ENCODE results near the gene TTC23. TPM values are rescaled to one million over a fixed set of nuclear protein-coding genes. Genes with fewer than 3 reads are reported as not detected.

TTC23 gene
- total RNA-seq, 2 donors from 2014 or later: 3.9 to 4.6 TPM

DNA sequence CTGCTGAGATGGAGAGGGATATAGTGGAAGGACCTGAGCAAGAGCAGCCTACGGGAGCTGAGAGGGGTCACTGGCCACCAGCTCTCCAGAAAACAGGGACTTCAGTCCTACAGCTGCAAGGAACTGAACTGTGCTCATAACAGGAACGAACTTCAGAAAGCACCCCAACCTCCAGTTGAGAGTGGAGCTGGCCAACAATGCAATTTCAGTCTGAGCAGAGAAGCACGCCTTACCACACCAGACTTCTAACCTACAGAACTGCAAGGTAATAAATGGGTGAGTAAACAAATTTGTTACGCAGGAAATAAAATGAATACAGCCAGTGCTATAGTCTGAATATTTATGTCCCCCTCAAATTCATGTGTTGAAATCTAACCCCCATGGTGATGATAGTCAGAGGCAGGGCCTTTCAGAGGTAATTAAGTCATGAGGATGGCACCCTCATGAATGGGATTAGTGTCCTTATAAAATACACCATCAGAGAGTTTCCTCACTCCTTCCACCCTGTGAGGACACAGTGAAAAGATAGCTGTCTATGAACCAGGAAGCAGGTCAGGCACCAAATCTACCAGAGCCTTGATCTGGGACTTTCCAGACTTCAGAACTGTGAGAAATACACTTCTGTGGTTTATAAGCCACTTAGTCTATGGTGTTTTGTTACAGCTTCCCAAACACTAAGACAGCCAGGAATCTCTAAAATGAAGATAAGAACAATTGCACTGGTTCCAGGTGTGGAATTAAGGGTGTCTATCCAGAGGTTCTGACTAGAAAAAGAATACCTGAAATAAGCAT is 85.9 kb downstream of the TTC23 start:
- no peak for ATAC-seq (replicated peaks in 1 of 2)

DNA sequence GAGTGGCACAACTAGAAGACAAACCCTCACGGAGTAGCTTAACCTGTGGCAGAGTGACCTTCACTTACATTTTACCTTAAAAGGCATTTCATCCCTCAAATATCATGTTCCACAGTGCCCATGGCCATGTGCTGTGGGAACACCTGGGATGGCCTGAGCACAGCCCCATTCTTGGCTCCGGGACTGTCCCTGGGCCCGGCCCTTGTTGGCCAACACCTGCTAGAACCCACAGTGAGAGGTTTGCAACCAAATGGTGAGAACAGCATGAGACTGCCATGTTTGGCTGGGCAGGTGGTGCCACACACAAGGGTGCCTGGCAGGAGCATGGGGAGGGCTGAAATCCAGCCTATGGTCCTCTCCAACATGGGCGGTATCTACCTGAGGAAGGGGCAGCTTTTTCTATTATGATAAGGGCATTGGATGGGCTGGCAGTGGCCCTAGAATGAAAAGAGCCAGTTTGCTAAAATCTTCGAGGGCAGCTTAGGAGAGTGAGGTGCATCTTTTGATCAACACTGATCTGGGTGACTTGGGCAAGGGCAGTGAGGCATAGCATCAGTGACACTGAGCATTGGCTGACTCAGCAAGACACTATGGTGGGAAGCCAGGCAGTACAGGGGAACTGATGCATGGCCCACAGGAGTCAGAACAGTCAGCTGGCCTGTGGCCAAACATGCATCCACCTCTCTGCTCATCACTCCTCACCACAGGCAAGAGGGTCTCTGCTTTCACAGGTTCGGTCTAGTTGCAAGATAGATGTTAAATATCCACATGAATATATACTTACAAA is 90.6 kb downstream of the TTC23 start:
- H3K9me3 Mint-ChIP-seq: no peaks in the 10 kb centered on the region
- no peaks in the 10 kb centered on the region for H3K36me3 Mint-ChIP-seq (ENCODE audit: insufficient read depth in 2 of 2)
- H3K4me1 Mint-ChIP-seq (ENCODE audit: low read depth): peaks cover 23% of the 10 kb centered on the region
- DNase-seq: no peak
- no peak overlapping the region for H3K4me3 Mint-ChIP-seq
- no peak for ATAC-seq (replicated peaks in 1 of 2)
- no peak overlapping the region for H3K27ac Mint-ChIP-seq
- peaks cover 6% of the 10 kb centered on the region for H3K27me3 Mint-ChIP-seq (ENCODE audit: low read depth)

More for the DNA sequence above, 85.9 kb downstream of the TTC23 start:
- Mint-ChIP-seq H3K4me3 (no peak overlapping the region), H3K27ac (no peak overlapping the region), H3K36me3 (ENCODE audit: insufficient read depth in 2 of 2) (no peaks in the 10 kb centered on the region), H3K9me3 (no peaks in the 10 kb centered on the region), H3K4me1 (ENCODE audit: low read depth) (peaks cover 13% of the 10 kb centered on the region), H3K27me3 (ENCODE audit: low read depth) (no peaks in the 10 kb centered on the region)
- DNase-seq: no peak

- Mint-ChIP-seq H3K27me3 (ENCODE audit: low read depth) (peaks cover 6% of the 10 kb centered on the region), H3K9me3 (no peaks in the 10 kb centered on the region), H3K27ac (no peak overlapping the region), H3K4me1 (ENCODE audit: low read depth) (peaks cover 12% of the 10 kb centered on the region), H3K4me3 (no peak overlapping the region), H3K36me3 (ENCODE audit: insufficient read depth in 2 of 2) (no peaks in the 10 kb centered on the region)
- no peak for DNase-seq
- no peak for ATAC-seq (replicated peaks in 1 of 2)
Observed at GRCh38 chr15:99157456-99157855, 91.9 kb downstream of the TTC23 start.

- Mint-ChIP-seq H3K36me3 (ENCODE audit: insufficient read depth in 2 of 2) (no peaks in the 10 kb centered on the region), H3K27ac (no peak overlapping the region)
Observed at GRCh38 chr15:99155961-99156443, 93.4 kb downstream of the TTC23 start.

DNA sequence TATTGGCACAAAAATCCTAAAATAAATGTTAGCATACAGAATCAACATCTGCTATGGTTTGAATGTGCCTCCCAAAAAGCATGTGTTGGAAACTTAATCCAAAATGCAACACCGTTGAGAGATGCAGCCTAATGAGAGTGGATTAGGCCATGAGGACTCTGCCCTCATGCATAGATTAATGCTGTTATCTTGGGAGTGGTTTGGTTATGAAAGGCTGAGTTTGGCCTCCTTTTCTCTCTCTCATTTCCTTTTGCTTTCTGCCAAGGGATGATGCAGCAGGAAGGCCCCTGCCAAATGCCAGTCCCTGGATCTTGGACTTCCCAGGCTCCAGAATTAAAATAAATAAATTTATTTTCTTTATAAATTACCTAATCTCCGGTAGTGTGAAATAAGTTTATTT is 95.1 kb downstream of the TTC23 start:
- DNase-seq (no peak), ATAC-seq (replicated peaks in 1 of 2) (no peak)
- H3K4me1 Mint-ChIP-seq (ENCODE audit: low read depth): peaks cover 12% of the 10 kb centered on the region
- H3K27ac Mint-ChIP-seq: no peak overlapping the region
- H3K27me3 Mint-ChIP-seq (ENCODE audit: low read depth): peaks cover 6% of the 10 kb centered on the region
- no peak overlapping the region for H3K4me3 Mint-ChIP-seq
- H3K36me3 Mint-ChIP-seq (ENCODE audit: insufficient read depth in 2 of 2): no peaks in the 10 kb centered on the region
- no peaks in the 10 kb centered on the region for H3K9me3 Mint-ChIP-seq

More at GRCh38 chr15:99155961-99156443, 93.4 kb downstream of the TTC23 start:
- ATAC-seq (replicated peaks in 1 of 2) (peak in 1 of 2 donors; percentile 62), DNase-seq (no peak)
- H3K4me1 Mint-ChIP-seq (ENCODE audit: low read depth): peaks cover 12% of the 10 kb centered on the region
- H3K4me3 Mint-ChIP-seq: no peak overlapping the region
- H3K27me3 Mint-ChIP-seq (ENCODE audit: low read depth): peaks cover 6% of the 10 kb centered on the region
- no peaks in the 10 kb centered on the region for H3K9me3 Mint-ChIP-seq

GRCh38 chr15:99153026-99153535 is 96.3 kb downstream of the TTC23 start:
- DNase-seq (no peak), ATAC-seq (replicated peaks in 1 of 2) (no peak)
- Mint-ChIP-seq H3K4me1 (ENCODE audit: low read depth) (peaks cover 12% of the 10 kb centered on the region), H3K9me3 (no peaks in the 10 kb centered on the region), H3K4me3 (no peak overlapping the region), H3K27ac (no peak overlapping the region), H3K27me3 (ENCODE audit: low read depth) (peaks cover 4% of the 10 kb centered on the region), H3K36me3 (ENCODE audit: insufficient read depth in 2 of 2) (no peaks in the 10 kb centered on the region)

- no peaks in the 10 kb centered on the region for H3K9me3 Mint-ChIP-seq
- H3K27me3 Mint-ChIP-seq (ENCODE audit: low read depth): no peaks in the 10 kb centered on the region
- H3K4me1 Mint-ChIP-seq (ENCODE audit: low read depth): peaks cover 9% of the 10 kb centered on the region
- H3K4me3 Mint-ChIP-seq: no peak overlapping the region
- H3K36me3 Mint-ChIP-seq (ENCODE audit: insufficient read depth in 2 of 2): no peaks in the 10 kb centered on the region
- H3K27ac Mint-ChIP-seq: no peak overlapping the region
- ATAC-seq (replicated peaks in 1 of 2) (no peak), DNase-seq (no peak)
Observed at GRCh38 chr15:99151156-99151555, 98.2 kb downstream of the TTC23 start.

DNA sequence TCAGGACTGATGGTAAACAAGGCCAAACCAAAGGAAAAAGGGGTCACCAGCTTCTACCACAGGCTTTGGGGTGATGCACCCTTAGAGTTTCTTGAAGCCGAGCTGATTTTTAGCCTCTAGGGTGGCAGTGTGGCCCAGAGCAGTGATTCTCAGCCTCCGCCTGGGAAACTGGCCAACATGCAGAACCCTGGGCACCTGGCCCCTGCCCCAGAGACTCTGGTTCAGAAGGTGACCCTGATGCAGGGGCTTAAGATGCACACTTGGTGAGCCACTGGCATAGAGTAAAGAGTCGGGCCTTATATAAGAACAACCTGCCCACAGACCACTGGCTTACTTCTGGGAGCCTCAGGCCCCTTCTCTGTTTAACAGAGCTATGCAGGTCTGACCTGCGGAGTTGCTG is 100.0 kb downstream of the TTC23 start:
- Mint-ChIP-seq H3K36me3 (ENCODE audit: insufficient read depth in 2 of 2) (no peaks in the 10 kb centered on the region), H3K9me3 (no peaks in the 10 kb centered on the region), H3K27me3 (ENCODE audit: low read depth) (no peaks in the 10 kb centered on the region), H3K4me1 (ENCODE audit: low read depth) (no peaks in the 10 kb centered on the region), H3K27ac (no peak overlapping the region), H3K4me3 (no peak overlapping the region)
- DNase-seq (no peak), ATAC-seq (replicated peaks in 1 of 2) (no peak)

GRCh38 chr15:99148851-99149276 is 100.5 kb downstream of the TTC23 start:
- no peak overlapping the region for H3K4me3 Mint-ChIP-seq
- ATAC-seq (replicated peaks in 1 of 2): no peak
- H3K27ac Mint-ChIP-seq: no peak overlapping the region
- H3K27me3 Mint-ChIP-seq (ENCODE audit: low read depth): no peaks in the 10 kb centered on the region
- no peaks in the 10 kb centered on the region for H3K9me3 Mint-ChIP-seq
- no peaks in the 10 kb centered on the region for H3K4me1 Mint-ChIP-seq (ENCODE audit: low read depth)
- H3K36me3 Mint-ChIP-seq (ENCODE audit: insufficient read depth in 2 of 2): no peaks in the 10 kb centered on the region
- DNase-seq: no peak

DNA sequence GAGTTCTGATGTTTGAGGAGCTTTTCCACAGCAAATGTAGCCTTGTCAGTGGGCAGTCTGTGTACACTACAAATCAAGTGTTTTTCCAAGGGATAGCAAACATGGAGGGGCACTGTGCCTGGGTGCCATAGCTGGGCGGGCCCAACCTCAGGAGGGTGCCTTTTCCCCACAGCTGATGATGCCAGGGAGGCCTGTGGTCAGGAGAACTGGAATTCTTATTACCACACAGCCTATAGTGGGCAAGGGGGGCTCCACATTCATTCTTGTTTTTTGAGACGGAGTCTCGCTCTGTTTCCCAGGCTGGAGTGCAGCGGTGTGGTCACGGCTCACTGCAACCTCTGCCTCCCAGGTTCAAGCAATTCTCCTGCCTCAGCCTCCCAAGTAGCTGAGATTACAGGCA is 102.7 kb downstream of the TTC23 start:
- Mint-ChIP-seq H3K36me3 (ENCODE audit: insufficient read depth in 2 of 2) (no peaks in the 10 kb centered on the region), H3K27me3 (ENCODE audit: low read depth) (no peaks in the 10 kb centered on the region), H3K4me3 (no peak overlapping the region), H3K27ac (no peak overlapping the region), H3K9me3 (no peaks in the 10 kb centered on the region), H3K4me1 (ENCODE audit: low read depth) (no peaks in the 10 kb centered on the region)
- DNase-seq (no peak), ATAC-seq (replicated peaks in 1 of 2) (no peak)

- H3K27ac Mint-ChIP-seq: no peak overlapping the region
- DNase-seq: no peak
Observed at GRCh38 chr15:99145778-99146177, 103.6 kb downstream of the TTC23 start.

DNA sequence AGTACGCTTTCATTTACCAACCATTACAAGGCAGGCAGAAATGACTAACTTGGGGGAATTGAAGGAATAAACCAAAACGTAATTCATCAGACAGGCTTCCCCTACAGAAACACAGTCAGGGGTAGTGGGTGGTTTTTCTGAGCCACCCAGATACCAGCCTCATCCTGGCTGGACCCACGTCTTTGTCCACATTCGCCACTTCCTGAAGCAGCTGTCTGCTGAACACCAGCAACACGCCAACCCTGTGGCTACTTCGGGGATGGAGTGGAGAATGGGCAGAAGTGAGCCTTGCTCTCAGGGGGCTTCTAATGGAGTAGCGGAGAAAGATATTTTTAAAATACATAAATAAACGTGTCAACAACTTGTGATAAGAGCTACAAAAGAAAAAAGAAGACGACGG is 104.4 kb downstream of the TTC23 start:
- H3K4me1 Mint-ChIP-seq (ENCODE audit: low read depth): no peaks in the 10 kb centered on the region
- no peak overlapping the region for H3K27ac Mint-ChIP-seq
- no peaks in the 10 kb centered on the region for H3K36me3 Mint-ChIP-seq (ENCODE audit: insufficient read depth in 2 of 2)
- H3K9me3 Mint-ChIP-seq: no peaks in the 10 kb centered on the region
- no peak for DNase-seq
- ATAC-seq (replicated peaks in 1 of 2): no peak
- no peaks in the 10 kb centered on the region for H3K27me3 Mint-ChIP-seq (ENCODE audit: low read depth)
- no peak overlapping the region for H3K4me3 Mint-ChIP-seq

More at GRCh38 chr15:99145778-99146177, 103.6 kb downstream of the TTC23 start:
- Mint-ChIP-seq H3K4me3 (no peak overlapping the region), H3K9me3 (no peaks in the 10 kb centered on the region), H3K36me3 (ENCODE audit: insufficient read depth in 2 of 2) (no peaks in the 10 kb centered on the region), H3K27me3 (ENCODE audit: low read depth) (no peaks in the 10 kb centered on the region), H3K4me1 (ENCODE audit: low read depth) (no peaks in the 10 kb centered on the region)
- no peak for ATAC-seq (replicated peaks in 1 of 2)

Measured in activated T-cell treated with anti-CD3 and anti-CD28 coated beads, Interleukin-2, amount 50 U/mL, for 72 hours (primary cell).